Colonic mucosa (tissue), 4 donors: ENCODE results near the gene GNPTAB. TPM values are rescaled to one million over a fixed set of nuclear protein-coding genes. Genes with fewer than 3 reads are reported as not detected.

Experiments
- DNase-seq: peaks from one replicate; pipeline ENCODE4 v3.0.0-alpha.2; 2020
- H3K27ac ChIP-seq: fragments of 200-600 bp; one replicate; pipeline ENCODE4 v1.8.0; 2021
- H3K27me3 ChIP-seq: fragments of 200-600 bp; one replicate; pipeline ENCODE4 v1.8.0; 2021
- H3K36me3 ChIP-seq: fragments of 200-600 bp; one replicate; pipeline ENCODE4 v1.8.0; 2021
- H3K4me1 ChIP-seq: fragments of 200-600 bp; one replicate; pipeline ENCODE4 v1.8.0; 2021; ENCODE audit warnings: mild to moderate bottlenecking
- H3K4me3 ChIP-seq: fragments of 200-600 bp; one replicate; pipeline ENCODE4 v1.8.0; 2021
- H3K9ac ChIP-seq, 2 donors: one replicate each; pipeline ENCODE4 v1.7.0; 2013; ENCODE audit warnings: control low read depth in 2 of 2, low read depth in 2 of 2, low read length in 2 of 2
- H3K9me3 ChIP-seq: fragments of 200-600 bp; one replicate; pipeline ENCODE4 v1.8.0; 2021
- intact Hi-C: fragments of 100-400 bp; cut with DNase I; formaldehyde crosslinking; loops from one replicate; pipeline ENCODE4 v1.14.1; 2022
- total RNA-seq, 2 donors: library from RNA; stranded (reverse); fragmentation: NEBNext Ultra II Directional in 1 of 2; extraction: Animal tissue kit (Norgen Biotek cat#: 25700) in 1 of 2; gene quantifications; one replicate each; pipeline ENCODE4 v1.2.1, GENCODE V29; 2021
- TF ChIP-seq, protein P1 (sequence below): fragments of 200-600 bp; IDR thresholded peaks from one replicate; pipeline ENCODE4 v1.8.0; 2022; ENCODE audit warnings: antibody characterized with exemption, mild to moderate bottlenecking
- donor health status: healthy.
- donor health status: DM: no; HTN: no; CAD: no.
- donor health status: DM: no; HTN: no; CAD: no.

GNPTAB gene
- total RNA-seq, 2 donors from 2014 or later = 49.1 to 103 TPM

DNA sequence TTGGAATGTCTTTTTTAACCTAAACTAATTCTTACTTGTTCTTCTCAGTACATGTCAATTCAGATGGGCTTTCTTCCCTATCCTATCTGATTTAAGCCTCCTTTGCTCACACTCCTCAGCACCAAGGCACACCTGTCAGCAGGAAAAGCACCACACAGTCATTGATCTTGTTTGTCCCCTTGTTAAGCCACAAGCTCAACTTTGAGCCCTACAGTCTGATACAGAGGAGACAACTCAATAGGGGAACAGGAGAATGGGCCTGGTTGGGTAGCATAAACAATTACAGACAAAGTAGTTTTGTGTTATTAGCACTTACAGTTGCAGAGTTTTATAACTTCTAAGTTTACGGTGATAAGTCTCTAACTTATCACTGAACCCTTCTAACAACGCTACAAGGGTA lies 62.0 kb downstream of the GNPTAB start:
- TF ChIP-seq, protein P1, sequence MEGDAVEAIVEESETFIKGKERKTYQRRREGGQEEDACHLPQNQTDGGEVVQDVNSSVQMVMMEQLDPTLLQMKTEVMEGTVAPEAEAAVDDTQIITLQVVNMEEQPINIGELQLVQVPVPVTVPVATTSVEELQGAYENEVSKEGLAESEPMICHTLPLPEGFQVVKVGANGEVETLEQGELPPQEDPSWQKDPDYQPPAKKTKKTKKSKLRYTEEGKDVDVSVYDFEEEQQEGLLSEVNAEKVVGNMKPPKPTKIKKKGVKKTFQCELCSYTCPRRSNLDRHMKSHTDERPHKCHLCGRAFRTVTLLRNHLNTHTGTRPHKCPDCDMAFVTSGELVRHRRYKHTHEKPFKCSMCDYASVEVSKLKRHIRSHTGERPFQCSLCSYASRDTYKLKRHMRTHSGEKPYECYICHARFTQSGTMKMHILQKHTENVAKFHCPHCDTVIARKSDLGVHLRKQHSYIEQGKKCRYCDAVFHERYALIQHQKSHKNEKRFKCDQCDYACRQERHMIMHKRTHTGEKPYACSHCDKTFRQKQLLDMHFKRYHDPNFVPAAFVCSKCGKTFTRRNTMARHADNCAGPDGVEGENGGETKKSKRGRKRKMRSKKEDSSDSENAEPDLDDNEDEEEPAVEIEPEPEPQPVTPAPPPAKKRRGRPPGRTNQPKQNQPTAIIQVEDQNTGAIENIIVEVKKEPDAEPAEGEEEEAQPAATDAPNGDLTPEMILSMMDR = no peak
- no peak for DNase-seq

DNA sequence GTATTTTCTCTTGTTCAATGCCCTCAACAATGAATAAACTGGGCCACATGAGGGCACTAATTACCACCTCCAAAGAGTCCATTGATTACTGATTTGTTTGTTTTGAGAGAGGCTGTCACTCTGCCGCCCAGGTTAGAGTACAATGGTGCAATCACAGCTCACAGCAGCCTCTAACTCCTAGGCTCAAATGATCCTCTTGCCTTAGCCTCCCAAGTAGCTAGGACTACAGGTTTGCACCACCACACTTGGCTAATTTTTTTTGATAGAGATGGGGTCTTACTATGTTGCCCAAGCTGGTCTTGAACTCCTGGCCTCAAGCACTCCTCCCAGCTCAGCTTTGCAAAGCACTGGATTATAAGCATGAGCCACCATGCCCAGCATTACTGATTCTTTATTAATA lies 63.2 kb downstream of the GNPTAB start:
- H3K27me3 ChIP-seq = no peaks in the 10 kb centered on the region
- H3K27ac ChIP-seq = no peak overlapping the region
- no peaks in the 10 kb centered on the region for H3K9me3 ChIP-seq
- no peak for DNase-seq
- H3K4me1 ChIP-seq = no peaks in the 10 kb centered on the region
- intact Hi-C loops = no loop called here
- TF ChIP-seq, protein P1 = no peak
- H3K4me3 ChIP-seq = no peak overlapping the region
- no peak overlapping the region for H3K9ac ChIP-seq
- peaks cover 10% of the 10 kb centered on the region for H3K36me3 ChIP-seq

More for the DNA sequence above, 62.0 kb downstream of the GNPTAB start:
- Histone ChIP-seq H3K27me3 (no peaks in the 10 kb centered on the region), H3K9me3 (no peaks in the 10 kb centered on the region), H3K36me3 (peaks cover 10% of the 10 kb centered on the region), H3K9ac (no peak overlapping the region), H3K4me3 (no peak overlapping the region), H3K27ac (no peak overlapping the region), H3K4me1 (no peaks in the 10 kb centered on the region)
- intact Hi-C loops = no loop called here

DNA sequence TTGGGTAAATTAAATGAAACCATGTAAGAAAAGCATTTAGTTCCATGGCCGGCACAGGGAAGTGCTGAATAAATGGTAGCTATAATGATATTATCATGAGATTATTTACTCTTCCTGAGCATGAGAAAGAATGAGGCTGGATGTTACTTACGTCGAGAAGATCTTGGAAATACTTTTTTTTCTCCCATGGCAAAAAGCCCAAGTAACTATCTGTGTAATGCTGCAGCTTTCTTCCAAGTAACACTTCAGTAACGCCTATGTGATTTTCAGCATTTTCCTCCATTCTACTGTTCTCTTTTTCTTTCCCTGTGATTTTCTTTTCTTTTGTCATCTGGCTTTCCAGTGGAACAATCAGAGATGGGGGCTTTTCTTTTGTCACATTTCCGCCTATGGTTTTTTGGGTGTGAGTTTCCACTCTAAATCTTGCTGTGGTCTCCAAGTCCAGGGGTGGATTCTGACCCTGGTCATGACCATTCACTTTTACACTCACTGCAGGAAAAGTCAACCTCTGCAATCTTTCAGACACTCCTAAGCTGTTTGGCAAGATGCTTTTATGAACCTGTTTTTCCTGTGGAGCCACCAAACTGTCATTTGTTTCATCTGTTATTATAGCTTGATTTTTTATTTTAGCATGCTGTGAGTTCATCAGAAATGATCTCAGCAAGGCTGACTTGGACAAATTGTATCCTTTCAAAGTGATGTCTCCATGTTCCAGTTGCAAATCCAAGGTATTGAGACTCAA lies 66.5 kb downstream of the GNPTAB start:
- Histone ChIP-seq H3K4me1 (no peaks in the 10 kb centered on the region), H3K27me3 (no peaks in the 10 kb centered on the region), H3K9ac (no peak overlapping the region), H3K27ac (no peak overlapping the region), H3K36me3 (peaks cover 10% of the 10 kb centered on the region), H3K4me3 (no peak overlapping the region), H3K9me3 (no peaks in the 10 kb centered on the region)
- intact Hi-C loops = no loop called here
- TF ChIP-seq, protein P1 = no peak
- DNase-seq = no peak

DNA sequence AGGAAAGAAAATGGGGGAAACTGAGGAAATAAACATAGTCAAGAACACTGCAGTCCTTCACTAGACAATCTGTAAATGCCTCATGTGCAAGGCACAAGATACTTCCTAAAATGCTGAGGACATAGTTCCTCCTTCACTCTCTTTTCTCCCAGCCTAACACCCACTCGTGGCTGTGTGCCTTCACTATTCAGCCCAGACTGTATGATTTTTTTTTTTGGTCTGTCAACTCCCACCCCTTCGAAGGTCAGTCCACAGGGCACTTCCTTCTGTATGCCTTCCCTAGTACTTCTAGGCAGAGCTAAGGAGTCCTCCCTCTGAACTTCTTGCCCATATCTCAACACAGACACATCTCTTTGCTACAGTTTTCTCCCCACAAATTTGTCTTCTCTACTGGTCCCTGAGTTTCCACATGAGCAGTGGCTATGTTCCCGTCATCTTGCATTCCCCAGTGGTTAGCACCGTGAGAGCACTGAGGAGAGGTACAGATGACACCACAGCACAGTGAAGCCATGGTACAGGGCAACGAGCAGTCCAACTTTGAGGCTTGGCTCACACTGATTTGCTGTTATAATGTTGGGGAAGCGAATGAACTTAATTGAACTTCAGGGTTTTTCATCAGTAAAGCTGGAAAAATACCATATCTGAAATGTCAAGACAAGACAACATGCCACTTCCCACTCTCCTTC lies 67.4 kb downstream of the GNPTAB start:
- Histone ChIP-seq H3K4me1 (no peaks in the 10 kb centered on the region), H3K9ac (no peak overlapping the region), H3K4me3 (no peak overlapping the region), H3K27ac (no peak overlapping the region), H3K36me3 (peaks cover 4% of the 10 kb centered on the region), H3K9me3 (no peaks in the 10 kb centered on the region), H3K27me3 (no peaks in the 10 kb centered on the region)
- TF ChIP-seq, protein P1 = no peak
- DNase-seq = no peak
- intact Hi-C loops = no loop called here

DNA sequence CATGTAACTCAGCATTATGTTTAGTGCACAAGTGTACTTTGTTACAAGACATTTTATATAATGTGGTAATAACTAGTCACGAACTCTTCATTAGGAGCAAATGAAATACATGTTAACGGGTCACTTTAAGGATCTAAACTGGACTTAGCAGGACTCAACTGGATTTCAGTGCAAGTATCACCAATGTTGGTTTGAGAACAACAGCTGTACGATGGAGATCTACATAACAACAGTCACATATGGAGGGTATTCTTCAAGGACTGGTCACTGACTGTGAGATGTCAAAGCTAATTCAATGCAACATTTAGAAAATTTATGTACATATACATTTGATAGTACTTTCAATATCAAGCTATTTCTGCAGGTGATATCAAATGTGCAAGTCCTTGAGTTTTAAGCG lies 69.0 kb downstream of the GNPTAB start:
- TF ChIP-seq, protein P1 = no peak
- Histone ChIP-seq H3K27ac (no peak overlapping the region), H3K27me3 (no peaks in the 10 kb centered on the region), H3K36me3 (peaks cover 2% of the 10 kb centered on the region), H3K9ac (no peak overlapping the region), H3K4me3 (no peak overlapping the region), H3K9me3 (no peaks in the 10 kb centered on the region), H3K4me1 (no peaks in the 10 kb centered on the region)
- intact Hi-C loops = no loop called here
- DNase-seq = no peak
